Measurements from ENCODE around the gene SPZ1.
"Not testable (repeated sequence)": the region's sequence is repeated elsewhere in the genome, so short reads cannot be mapped to it uniquely, and the experiment has no call there.

The SPZ1 gene

GRCh38 chr5:80324912-80325311, 5.1 kb downstream of the SPZ1 start:
- Histone ChIP-seq H3K4me1 (ENCODE audit: control insufficient read depth in 2 of 2, insufficient read depth in 2 of 2, low read length in 2 of 2) (no peaks in the 10 kb centered on the region), H3K4me3 (ENCODE audit: low read length in 2 of 2) (no peak overlapping the region), H3K9ac (ENCODE audit: low read depth in 1 of 2, low read length in 2 of 2) (no peak overlapping the region), H3K27ac (ENCODE audit: low read depth in 2 of 2, low read length in 2 of 2) (no peak overlapping the region), H3K27me3 (ENCODE audit: control insufficient read depth in 2 of 2, insufficient read depth in 2 of 2, low read length in 2 of 2) (no peaks in the 10 kb centered on the region), H3K9me3 (ENCODE audit: control insufficient read depth in 2 of 2, low read length in 2 of 2) (no peaks in the 10 kb centered on the region), H3K36me3 (ENCODE audit: control insufficient read depth in 2 of 2, insufficient read depth in 2 of 2, low read length in 2 of 2) (no peaks in the 10 kb centered on the region)

GRCh38 chr5:80326468-80326867, 6.7 kb downstream of the SPZ1 start:
- no peaks in the 10 kb centered on the region for H3K36me3 ChIP-seq (ENCODE audit: control insufficient read depth in 2 of 2, insufficient read depth in 2 of 2, low read length in 2 of 2)
- H3K4me1 ChIP-seq (ENCODE audit: control insufficient read depth in 2 of 2, insufficient read depth in 2 of 2, low read length in 2 of 2) = no peaks in the 10 kb centered on the region
- H3K9ac ChIP-seq (ENCODE audit: low read depth in 1 of 2, low read length in 2 of 2) = no peak overlapping the region
- H3K27me3 ChIP-seq (ENCODE audit: control insufficient read depth in 2 of 2, insufficient read depth in 2 of 2, low read length in 2 of 2) = no peaks in the 10 kb centered on the region
- H3K4me3 ChIP-seq (ENCODE audit: low read length in 2 of 2) = no peak overlapping the region
- no peaks in the 10 kb centered on the region for H3K9me3 ChIP-seq (ENCODE audit: control insufficient read depth in 2 of 2, low read length in 2 of 2)
- H3K27ac ChIP-seq (ENCODE audit: low read depth in 2 of 2, low read length in 2 of 2) = no peak overlapping the region

- H3K36me3 ChIP-seq (ENCODE audit: control insufficient read depth in 2 of 2, insufficient read depth in 2 of 2, low read length in 2 of 2) = no peaks in the 10 kb centered on the region
- no peaks in the 10 kb centered on the region for H3K27me3 ChIP-seq (ENCODE audit: control insufficient read depth in 2 of 2, insufficient read depth in 2 of 2, low read length in 2 of 2)
- no peak overlapping the region for H3K27ac ChIP-seq (ENCODE audit: low read depth in 2 of 2, low read length in 2 of 2)
- H3K4me1 ChIP-seq (ENCODE audit: control insufficient read depth in 2 of 2, insufficient read depth in 2 of 2, low read length in 2 of 2) = no peaks in the 10 kb centered on the region
- H3K9ac ChIP-seq (ENCODE audit: low read depth in 1 of 2, low read length in 2 of 2) = no peak overlapping the region
- H3K9me3 ChIP-seq (ENCODE audit: control insufficient read depth in 2 of 2, low read length in 2 of 2) = no peaks in the 10 kb centered on the region
- H3K4me3 ChIP-seq (ENCODE audit: low read length in 2 of 2) = no peak overlapping the region
Measured at GRCh38 chr5:80337379-80337778, 17.6 kb downstream of the SPZ1 start.

GRCh38 chr5:80339116-80339515, 19.3 kb downstream of the SPZ1 start:
- Histone ChIP-seq H3K4me1 (ENCODE audit: control insufficient read depth in 2 of 2, insufficient read depth in 2 of 2, low read length in 2 of 2) (no peaks in the 10 kb centered on the region), H3K4me3 (ENCODE audit: low read length in 2 of 2) (no peak overlapping the region), H3K36me3 (ENCODE audit: control insufficient read depth in 2 of 2, insufficient read depth in 2 of 2, low read length in 2 of 2) (no peaks in the 10 kb centered on the region), H3K9ac (ENCODE audit: low read depth in 1 of 2, low read length in 2 of 2) (no peak overlapping the region), H3K27me3 (ENCODE audit: control insufficient read depth in 2 of 2, insufficient read depth in 2 of 2, low read length in 2 of 2) (no peaks in the 10 kb centered on the region), H3K27ac (ENCODE audit: low read depth in 2 of 2, low read length in 2 of 2) (no peak overlapping the region), H3K9me3 (ENCODE audit: control insufficient read depth in 2 of 2, low read length in 2 of 2) (no peaks in the 10 kb centered on the region)

- no peak overlapping the region for H3K27ac ChIP-seq (ENCODE audit: low read depth in 2 of 2, low read length in 2 of 2)
- no peak overlapping the region for H3K4me3 ChIP-seq (ENCODE audit: low read length in 2 of 2)
- H3K27me3 ChIP-seq (ENCODE audit: control insufficient read depth in 2 of 2, insufficient read depth in 2 of 2, low read length in 2 of 2) = no peaks in the 10 kb centered on the region
- H3K9ac ChIP-seq (ENCODE audit: low read depth in 1 of 2, low read length in 2 of 2) = no peak overlapping the region
- H3K9me3 ChIP-seq (ENCODE audit: control insufficient read depth in 2 of 2, low read length in 2 of 2) = no peaks in the 10 kb centered on the region
- H3K4me1 ChIP-seq (ENCODE audit: control insufficient read depth in 2 of 2, insufficient read depth in 2 of 2, low read length in 2 of 2) = no peaks in the 10 kb centered on the region
- no peaks in the 10 kb centered on the region for H3K36me3 ChIP-seq (ENCODE audit: control insufficient read depth in 2 of 2, insufficient read depth in 2 of 2, low read length in 2 of 2)
Measured at GRCh38 chr5:80341016-80341775, 21.4 kb downstream of the SPZ1 start.

- H3K36me3 ChIP-seq (ENCODE audit: control insufficient read depth in 2 of 2, insufficient read depth in 2 of 2, low read length in 2 of 2) = no peaks in the 10 kb centered on the region
- H3K9ac ChIP-seq (ENCODE audit: low read depth in 1 of 2, low read length in 2 of 2) = no peak overlapping the region
- no peak overlapping the region for H3K4me3 ChIP-seq (ENCODE audit: low read length in 2 of 2)
- no peaks in the 10 kb centered on the region for H3K4me1 ChIP-seq (ENCODE audit: control insufficient read depth in 2 of 2, insufficient read depth in 2 of 2, low read length in 2 of 2)
- H3K27me3 ChIP-seq (ENCODE audit: control insufficient read depth in 2 of 2, insufficient read depth in 2 of 2, low read length in 2 of 2) = no peaks in the 10 kb centered on the region
- no peak overlapping the region for H3K27ac ChIP-seq (ENCODE audit: low read depth in 2 of 2, low read length in 2 of 2)
- no peaks in the 10 kb centered on the region for H3K9me3 ChIP-seq (ENCODE audit: control insufficient read depth in 2 of 2, low read length in 2 of 2)
Measured at GRCh38 chr5:80343067-80343466, 23.3 kb downstream of the SPZ1 start.

- Histone ChIP-seq H3K9ac (ENCODE audit: low read depth in 1 of 2, low read length in 2 of 2) (no peak overlapping the region), H3K27me3 (ENCODE audit: control insufficient read depth in 2 of 2, insufficient read depth in 2 of 2, low read length in 2 of 2) (no peaks in the 10 kb centered on the region), H3K36me3 (ENCODE audit: control insufficient read depth in 2 of 2, insufficient read depth in 2 of 2, low read length in 2 of 2) (no peaks in the 10 kb centered on the region), H3K9me3 (ENCODE audit: control insufficient read depth in 2 of 2, low read length in 2 of 2) (no peaks in the 10 kb centered on the region), H3K4me3 (ENCODE audit: low read length in 2 of 2) (no peak overlapping the region), H3K4me1 (ENCODE audit: control insufficient read depth in 2 of 2, insufficient read depth in 2 of 2, low read length in 2 of 2) (no peaks in the 10 kb centered on the region), H3K27ac (ENCODE audit: low read depth in 2 of 2, low read length in 2 of 2) (no peak overlapping the region)
Measured at GRCh38 chr5:80346055-80346454, 26.3 kb downstream of the SPZ1 start.

GRCh38 chr5:80348171-80348570, 28.4 kb downstream of the SPZ1 start:
- Histone ChIP-seq H3K9ac (ENCODE audit: low read depth in 1 of 2, low read length in 2 of 2) (no peak overlapping the region), H3K27ac (ENCODE audit: low read depth in 2 of 2, low read length in 2 of 2) (no peak overlapping the region), H3K36me3 (ENCODE audit: control insufficient read depth in 2 of 2, insufficient read depth in 2 of 2, low read length in 2 of 2) (no peaks in the 10 kb centered on the region), H3K4me1 (ENCODE audit: control insufficient read depth in 2 of 2, insufficient read depth in 2 of 2, low read length in 2 of 2) (no peaks in the 10 kb centered on the region), H3K9me3 (ENCODE audit: control insufficient read depth in 2 of 2, low read length in 2 of 2) (no peaks in the 10 kb centered on the region), H3K27me3 (ENCODE audit: control insufficient read depth in 2 of 2, insufficient read depth in 2 of 2, low read length in 2 of 2) (no peaks in the 10 kb centered on the region), H3K4me3 (ENCODE audit: low read length in 2 of 2) (no peak overlapping the region)

GRCh38 chr5:80351019-80351418, 31.2 kb downstream of the SPZ1 start:
- not testable (repeated sequence) for H3K9me3 ChIP-seq (ENCODE audit: control insufficient read depth in 2 of 2, low read length in 2 of 2); H3K36me3 ChIP-seq (ENCODE audit: control insufficient read depth in 2 of 2, insufficient read depth in 2 of 2, low read length in 2 of 2); H3K9ac ChIP-seq (ENCODE audit: low read depth in 1 of 2, low read length in 2 of 2); H3K27ac ChIP-seq (ENCODE audit: low read depth in 2 of 2, low read length in 2 of 2); H3K4me1 ChIP-seq (ENCODE audit: control insufficient read depth in 2 of 2, insufficient read depth in 2 of 2, low read length in 2 of 2); H3K27me3 ChIP-seq (ENCODE audit: control insufficient read depth in 2 of 2, insufficient read depth in 2 of 2, low read length in 2 of 2); H3K4me3 ChIP-seq (ENCODE audit: low read length in 2 of 2)

GRCh38 chr5:80355686-80356085, 35.9 kb downstream of the SPZ1 start:
- no peak overlapping the region for H3K9ac ChIP-seq (ENCODE audit: low read depth in 1 of 2, low read length in 2 of 2)
- no peaks in the 10 kb centered on the region for H3K27me3 ChIP-seq (ENCODE audit: control insufficient read depth in 2 of 2, insufficient read depth in 2 of 2, low read length in 2 of 2)
- H3K9me3 ChIP-seq (ENCODE audit: control insufficient read depth in 2 of 2, low read length in 2 of 2) = no peaks in the 10 kb centered on the region

GRCh38 chr5:80357671-80358070, 37.9 kb downstream of the SPZ1 start:
- Histone ChIP-seq H3K27me3 (ENCODE audit: control insufficient read depth in 2 of 2, insufficient read depth in 2 of 2, low read length in 2 of 2) (no peaks in the 10 kb centered on the region), H3K36me3 (ENCODE audit: control insufficient read depth in 2 of 2, insufficient read depth in 2 of 2, low read length in 2 of 2) (no peaks in the 10 kb centered on the region), H3K9ac (ENCODE audit: low read depth in 1 of 2, low read length in 2 of 2) (no peak overlapping the region), H3K4me1 (ENCODE audit: control insufficient read depth in 2 of 2, insufficient read depth in 2 of 2, low read length in 2 of 2) (no peaks in the 10 kb centered on the region), H3K27ac (ENCODE audit: low read depth in 2 of 2, low read length in 2 of 2) (no peak overlapping the region), H3K9me3 (ENCODE audit: control insufficient read depth in 2 of 2, low read length in 2 of 2) (no peaks in the 10 kb centered on the region), H3K4me3 (ENCODE audit: low read length in 2 of 2) (no peak overlapping the region)

More at GRCh38 chr5:80355686-80356085, 35.9 kb downstream of the SPZ1 start:
- no peak overlapping the region for H3K4me3 ChIP-seq (ENCODE audit: low read length in 2 of 2)
- H3K27ac ChIP-seq (ENCODE audit: low read depth in 2 of 2, low read length in 2 of 2) = no peak overlapping the region
- no peaks in the 10 kb centered on the region for H3K4me1 ChIP-seq (ENCODE audit: control insufficient read depth in 2 of 2, insufficient read depth in 2 of 2, low read length in 2 of 2)
- no peaks in the 10 kb centered on the region for H3K36me3 ChIP-seq (ENCODE audit: control insufficient read depth in 2 of 2, insufficient read depth in 2 of 2, low read length in 2 of 2)
